GM18519 (cell line): ENCODE data around the gene FALEC.
"Not testable (repeated sequence)": the region's sequence is repeated elsewhere in the genome, so short reads cannot be mapped to it uniquely, and the experiment has no call there.

Experiments used
- ATAC-seq: cut with Tn5 transposase; IDR thresholded peaks from one replicate; pipeline ENCODE4 v1.9.1; 2021; ENCODE audit warnings: mild to moderate bottlenecking, moderate library complexity; ENCODE audit not compliant: unreplicated experiment, low FRiP score

Gene FALEC

GRCh38 chr1:150557065-150557600 is 41.6 kb downstream of the FALEC start:
- no peak for ATAC-seq

DNA sequence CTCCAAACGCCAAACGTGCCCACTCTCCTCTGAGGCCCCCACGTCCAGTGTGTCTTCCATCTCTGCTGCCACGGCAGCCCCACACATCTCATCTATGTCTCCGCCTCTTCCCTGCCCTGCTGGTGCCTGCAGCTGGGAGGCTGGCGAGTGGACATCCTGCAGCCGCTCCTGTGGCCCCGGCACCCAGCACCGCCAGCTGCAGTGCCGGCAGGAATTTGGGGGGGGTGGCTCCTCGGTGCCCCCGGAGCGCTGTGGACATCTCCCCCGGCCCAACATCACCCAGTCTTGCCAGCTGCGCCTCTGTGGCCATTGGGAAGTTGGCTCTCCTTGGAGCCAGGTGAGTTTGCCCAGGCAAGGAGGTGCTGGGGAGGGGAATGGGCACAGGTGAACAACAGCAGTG is 42.3 kb downstream of the FALEC start:
- ATAC-seq, result no peak

DNA sequence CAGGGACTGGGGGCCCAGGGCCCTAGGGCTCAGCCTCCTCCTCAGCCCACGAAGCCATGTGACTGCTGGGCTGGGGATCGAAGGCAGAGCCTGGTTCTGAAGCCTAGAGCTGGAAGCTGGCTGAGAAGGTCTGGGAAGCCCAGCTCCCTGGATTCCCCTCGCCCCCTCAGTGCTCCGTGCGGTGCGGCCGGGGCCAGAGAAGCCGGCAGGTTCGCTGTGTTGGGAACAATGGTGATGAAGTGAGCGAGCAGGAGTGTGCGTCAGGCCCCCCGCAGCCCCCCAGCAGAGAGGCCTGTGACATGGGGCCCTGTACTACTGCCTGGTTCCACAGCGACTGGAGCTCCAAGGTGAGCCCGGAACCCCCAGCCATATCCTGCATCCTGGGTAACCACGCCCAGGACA is 42.8 kb downstream of the FALEC start:
- no peak for ATAC-seq

DNA sequence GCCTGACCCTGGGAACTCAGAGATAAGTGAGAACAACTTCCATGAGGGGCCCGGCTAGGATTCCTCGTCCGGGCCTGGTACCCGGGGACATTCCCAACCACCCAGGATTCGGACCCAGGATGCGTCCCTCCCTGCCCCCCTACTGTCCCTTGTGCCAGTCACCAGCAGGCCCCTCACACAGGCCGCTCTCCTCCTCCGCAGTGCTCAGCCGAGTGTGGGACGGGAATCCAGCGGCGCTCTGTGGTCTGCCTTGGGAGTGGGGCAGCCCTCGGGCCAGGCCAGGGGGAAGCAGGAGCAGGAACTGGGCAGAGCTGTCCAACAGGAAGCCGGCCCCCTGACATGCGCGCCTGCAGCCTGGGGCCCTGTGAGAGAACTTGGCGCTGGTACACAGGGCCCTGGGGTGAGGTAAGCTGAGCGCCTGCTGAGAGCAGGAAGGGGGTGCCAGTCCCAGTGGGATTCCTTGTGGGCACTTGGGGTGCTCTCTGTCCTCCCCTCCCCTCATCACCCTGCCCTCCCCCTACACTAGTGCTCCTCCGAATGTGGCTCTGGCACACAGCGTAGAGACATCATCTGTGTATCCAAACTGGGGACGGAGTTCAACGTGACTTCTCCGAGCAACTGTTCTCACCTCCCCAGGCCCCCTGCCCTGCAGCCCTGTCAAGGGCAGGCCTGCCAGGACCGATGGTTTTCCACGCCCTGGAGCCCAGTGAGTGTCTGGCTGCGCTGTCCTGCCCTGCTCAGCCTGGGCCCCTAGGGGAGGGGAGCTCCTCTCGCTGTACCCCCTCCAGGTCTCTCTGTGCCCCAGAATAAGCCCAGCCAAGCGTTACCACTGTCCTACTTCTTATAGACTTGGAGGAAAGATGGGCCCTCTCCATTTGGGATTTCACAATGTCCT is 43.5 kb downstream of the FALEC start:
- no peak for ATAC-seq

DNA sequence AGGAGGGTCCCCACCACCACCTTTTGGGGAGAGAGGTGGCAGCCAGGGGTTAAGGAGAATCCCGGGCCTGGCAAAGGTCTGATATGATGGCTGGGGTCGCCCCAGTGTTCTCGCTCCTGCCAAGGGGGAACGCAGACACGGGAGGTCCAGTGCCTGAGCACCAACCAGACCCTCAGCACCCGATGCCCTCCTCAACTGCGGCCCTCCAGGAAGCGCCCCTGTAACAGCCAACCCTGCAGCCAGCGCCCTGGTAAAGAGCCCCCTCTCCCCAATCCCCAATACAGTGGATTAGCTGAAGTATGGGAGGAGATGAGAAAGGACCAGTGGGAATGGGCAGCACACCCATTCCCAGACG is 44.1 kb downstream of the FALEC start:
- no peak for ATAC-seq

DNA sequence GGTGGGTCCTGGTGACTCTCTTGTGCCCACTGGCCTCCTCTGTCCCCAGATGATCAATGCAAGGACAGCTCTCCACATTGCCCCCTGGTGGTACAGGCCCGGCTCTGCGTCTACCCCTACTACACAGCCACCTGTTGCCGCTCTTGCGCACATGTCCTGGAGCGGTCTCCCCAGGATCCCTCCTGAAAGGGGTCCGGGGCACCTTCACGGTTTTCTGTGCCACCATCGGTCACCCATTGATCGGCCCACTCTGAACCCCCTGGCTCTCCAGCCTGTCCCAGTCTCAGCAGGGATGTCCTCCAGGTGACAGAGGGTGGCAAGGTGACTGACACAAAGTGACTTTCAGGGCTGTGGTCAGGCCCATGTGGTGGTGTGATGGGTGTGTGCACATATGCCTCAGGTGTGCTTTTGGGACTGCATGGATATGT is 44.5 kb downstream of the FALEC start:
- ATAC-seq, result no peak

GRCh38 chr1:150560576-150561253 is 45.2 kb downstream of the FALEC start:
- no peak for ATAC-seq

- ATAC-seq, result no peak
Observed at GRCh38 chr1:150561254-150561973, 45.9 kb downstream of the FALEC start.

- no peak for ATAC-seq
Observed at GRCh38 chr1:150561974-150562445, 46.5 kb downstream of the FALEC start.

- no peak for ATAC-seq
Observed at GRCh38 chr1:150562446-150563339, 47.1 kb downstream of the FALEC start.

GRCh38 chr1:150563340-150564038 is 47.9 kb downstream of the FALEC start:
- no peak for ATAC-seq

DNA sequence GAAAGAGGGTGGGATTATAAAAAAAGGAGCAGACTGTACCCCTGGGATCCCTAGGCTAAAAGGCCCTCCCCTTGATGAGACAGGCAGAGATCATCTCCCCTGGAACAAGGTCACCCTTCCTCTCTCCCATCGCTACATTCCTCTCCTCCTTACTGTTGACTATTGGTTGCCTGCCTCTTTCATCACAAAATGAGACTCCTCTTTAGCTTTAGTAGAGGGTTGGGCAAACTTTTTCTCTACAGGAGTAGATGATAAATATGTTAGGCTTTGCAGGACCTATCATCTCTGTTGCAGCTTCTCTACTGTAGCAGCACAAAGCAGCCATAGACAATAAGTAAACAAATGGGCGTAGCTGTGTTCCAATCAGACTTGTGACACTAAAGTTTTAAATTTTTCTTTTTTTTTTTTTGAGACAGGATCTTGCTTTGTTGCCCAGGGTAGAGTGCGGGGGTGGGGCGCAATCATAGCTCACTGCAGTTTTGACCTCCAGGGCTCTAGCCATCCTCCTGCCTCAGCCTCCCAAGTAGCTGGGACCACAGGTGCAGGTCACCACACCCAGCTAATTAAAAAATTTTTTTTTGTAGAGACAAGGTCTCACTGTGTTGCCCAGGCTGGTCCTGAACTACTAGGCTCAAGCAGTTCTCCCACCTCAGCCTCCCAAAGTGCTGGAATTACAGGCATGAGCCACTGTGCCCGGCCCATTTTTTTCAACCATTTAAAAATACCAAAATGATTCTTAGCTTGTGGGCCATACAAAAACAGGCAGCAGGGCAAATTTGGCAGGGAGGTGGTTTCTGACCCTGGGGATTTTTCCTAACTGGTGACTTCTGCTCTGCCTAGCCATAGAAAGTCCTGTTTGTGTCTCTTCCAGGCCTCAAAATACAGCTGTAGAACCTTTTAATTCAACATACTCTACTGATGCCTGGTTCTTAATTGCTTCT is 48.8 kb downstream of the FALEC start:
- no peak for ATAC-seq

DNA sequence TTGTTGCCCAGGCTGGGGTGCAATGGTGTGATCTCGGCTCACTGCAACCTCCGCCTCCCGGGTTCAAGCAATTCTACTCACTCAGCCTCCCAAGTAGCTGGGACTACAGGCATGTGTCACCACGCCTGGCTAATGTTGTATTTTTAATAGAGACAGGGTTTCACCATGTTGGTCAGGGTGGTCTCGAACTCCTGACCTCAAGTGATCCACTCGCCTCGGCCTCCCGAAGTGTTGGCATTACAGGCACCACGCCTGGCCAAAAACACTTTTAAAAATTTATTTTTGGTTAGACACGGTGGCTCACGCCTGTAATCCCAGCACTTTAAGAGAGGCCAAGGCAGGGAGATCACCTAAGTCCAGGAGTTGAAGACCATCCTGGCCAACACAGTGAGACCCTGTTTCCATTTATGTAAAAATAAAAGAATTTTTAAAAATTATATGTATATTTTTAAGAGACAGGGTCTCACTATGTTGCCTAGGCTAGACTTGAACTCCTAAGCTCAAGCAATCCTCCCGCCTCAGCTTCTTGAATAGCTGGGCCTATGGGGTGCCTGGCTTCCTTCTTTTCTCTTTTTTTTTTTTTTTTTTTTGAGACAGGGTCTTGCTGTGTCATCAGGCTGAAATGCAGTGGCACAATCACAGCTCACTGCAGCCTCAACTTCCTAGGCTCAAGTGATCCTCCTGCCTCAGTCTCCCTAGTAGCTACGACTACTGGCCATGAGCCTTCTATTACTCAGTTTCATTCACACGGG is 49.9 kb downstream of the FALEC start:
- not testable (repeated sequence) for ATAC-seq

DNA sequence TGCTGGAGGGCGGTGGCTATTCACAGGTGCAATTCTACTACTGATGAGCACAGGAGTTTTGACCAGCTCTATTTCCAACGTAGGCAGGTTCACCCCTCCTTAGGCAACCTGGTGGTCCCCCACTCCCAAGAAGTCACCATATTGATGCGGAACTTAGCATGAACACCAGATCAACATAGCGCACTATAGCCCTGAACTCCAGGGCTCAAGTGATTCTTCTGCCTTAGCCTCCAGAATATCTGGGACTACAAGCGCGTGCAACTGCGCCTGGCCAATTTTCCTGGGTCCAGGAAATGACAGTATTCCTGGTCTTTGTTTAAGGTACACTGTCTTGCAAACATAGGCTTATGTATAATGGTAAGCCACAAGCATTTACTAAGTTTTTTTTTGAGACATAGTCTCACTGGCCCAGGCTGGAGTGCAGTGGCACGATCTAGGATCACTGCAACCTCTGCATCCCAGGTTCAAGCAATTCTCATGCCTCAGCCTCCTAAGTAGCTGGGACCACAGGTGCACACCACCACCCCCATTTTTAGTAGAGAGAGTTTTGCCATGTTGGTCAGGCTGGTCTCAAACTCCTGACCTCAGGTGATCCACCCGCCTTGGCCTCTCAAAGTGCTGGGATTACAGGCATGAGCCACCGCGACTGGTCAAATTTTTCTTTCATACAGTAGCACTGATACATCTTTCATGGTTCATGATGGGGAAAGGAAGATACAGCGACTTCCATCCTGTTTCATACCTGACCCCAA is 51.2 kb downstream of the FALEC start:
- no peak for ATAC-seq

DNA sequence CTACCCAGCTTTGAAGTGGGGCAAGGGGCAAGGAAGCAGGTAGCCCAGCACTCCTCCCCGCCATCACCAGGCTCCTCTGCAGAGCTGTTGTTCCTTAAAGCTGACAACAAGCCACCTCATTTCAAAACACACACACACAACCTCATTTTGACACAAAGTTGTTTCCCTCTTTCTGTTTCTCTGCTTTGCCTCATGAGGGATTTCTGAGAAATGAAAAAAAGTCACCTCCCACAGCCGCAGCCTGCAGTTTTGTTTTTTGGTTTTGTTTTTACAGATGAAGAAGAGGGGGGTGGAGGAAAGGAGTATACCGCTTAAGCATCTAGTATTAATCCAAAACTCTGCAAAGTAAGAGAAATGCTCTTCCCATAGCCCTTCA is 51.8 kb downstream of the FALEC start:
- ATAC-seq, result no peak

- no peak for ATAC-seq
Observed at GRCh38 chr1:150567717-150568593, 52.4 kb downstream of the FALEC start.
